ENCODE data around the gene FNDC4. TPM values are rescaled to one million over a fixed set of nuclear protein-coding genes. Genes with fewer than 3 reads are reported as not detected.

The FNDC4 gene
- total and polyA plus RNA-seq, 12 donors, result 0.58 to 11.7 (median 2.0) TPM

GRCh38 chr2:27446057-27446456, 48.9 kb downstream of the FNDC4 start:
- Histone ChIP-seq H3K9me3 (no peaks in the 10 kb centered on the region), H3K27me3 (no peaks in the 10 kb centered on the region), H3K36me3 (peaks cover 0 to 96% (median 32%) of the 10 kb centered on the region in 9 donors), H3K27ac (no peak overlapping the region), H3K4me3 (no peak overlapping the region), H3K4me1 (peaks cover 0 to 8% (median 0%) of the 10 kb centered on the region in 9 donors)
- 75 to 87% methylated on average over 3 of the region's 3 CpGs for WGBS, 2 donors
- DNase-seq (no peak), ATAC-seq (no peak)
- intact Hi-C loops (cut with DNase I), result no loop called here
- TF ChIP-seq CTCF (IDR thresholded peaks at IDR 0.05), result no peak

GRCh38 chr2:27445615-27446014, 49.4 kb downstream of the FNDC4 start:
- ATAC-seq, result no peak
- H3K9me3 ChIP-seq, result no peaks in the 10 kb centered on the region
- peaks cover 0 to 8% (median 0%) of the 10 kb centered on the region in 9 donors for H3K4me1 ChIP-seq
- H3K27ac ChIP-seq, result no peak overlapping the region
- 92 to 94% methylated on average over 8 of the region's 8 CpGs for WGBS, 2 donors
- no peaks in the 10 kb centered on the region for H3K27me3 ChIP-seq
- H3K4me3 ChIP-seq, result no peak overlapping the region
- peaks cover 0 to 96% (median 36%) of the 10 kb centered on the region in 9 donors for H3K36me3 ChIP-seq
- no peak for TF ChIP-seq CTCF (IDR thresholded peaks at IDR 0.05)
- DNase-seq, result no peak
- intact Hi-C loops (cut with DNase I), result no loop called here

GRCh38 chr2:27445155-27445554, 49.8 kb downstream of the FNDC4 start:
- intact Hi-C loops (cut with DNase I), result no loop called here
- WGBS, 2 donors, result 93 to 96% methylated on average over 8 of the region's 8 CpGs
- ATAC-seq, result no peak

GRCh38 chr2:27442920-27443282, 52.1 kb downstream of the FNDC4 start:
- TF ChIP-seq CTCF (IDR thresholded peaks at IDR 0.05), result no peak
- H3K36me3 ChIP-seq, result peaks cover 0 to 96% (median 42%) of the 10 kb centered on the region in 9 donors
- DNase-seq (no peak), ATAC-seq (peak in 5 of 8 donors; percentile 17 to 49 (median 25))
- intact Hi-C loops (cut with DNase I), result no loop called here
- H3K27me3 ChIP-seq, result no peaks in the 10 kb centered on the region
- no peaks in the 10 kb centered on the region for H3K9me3 ChIP-seq
- H3K4me3 ChIP-seq, result no peak overlapping the region
- 78 to 83% methylated on average over 6 of the region's 6 CpGs for WGBS, 2 donors
- peaks cover 0 to 8% (median 0%) of the 10 kb centered on the region in 9 donors for H3K4me1 ChIP-seq
- peak overlapping the region in 1 of 10 donors; percentile 45 for H3K27ac ChIP-seq

More at GRCh38 chr2:27445155-27445554, 49.8 kb downstream of the FNDC4 start:
- DNase-seq, result no peak
- no peaks in the 10 kb centered on the region for H3K27me3 ChIP-seq
- peaks cover 0 to 8% (median 0%) of the 10 kb centered on the region in 9 donors for H3K4me1 ChIP-seq
- H3K36me3 ChIP-seq, result peaks cover 0 to 96% (median 37%) of the 10 kb centered on the region in 9 donors
- H3K27ac ChIP-seq, result no peak overlapping the region
- no peak overlapping the region for H3K4me3 ChIP-seq
- H3K9me3 ChIP-seq, result no peaks in the 10 kb centered on the region
- TF ChIP-seq CTCF (IDR thresholded peaks at IDR 0.05), result no peak

Data from heart right ventricle (tissue), 16 donors.